GM12874 (cell line): Measurements from ENCODE around the gene PRKG2.

Experiments used
- TF ChIP-seq, protein P1 (sequence below): IDR thresholded peaks from 2 replicates; pipeline ENCODE4 v1.5.1; 2011; ENCODE audit warnings: low read depth, mild to moderate bottlenecking, control low read depth, low read length, moderate library complexity; ENCODE audit not compliant: insufficient read depth

Gene PRKG2

DNA sequence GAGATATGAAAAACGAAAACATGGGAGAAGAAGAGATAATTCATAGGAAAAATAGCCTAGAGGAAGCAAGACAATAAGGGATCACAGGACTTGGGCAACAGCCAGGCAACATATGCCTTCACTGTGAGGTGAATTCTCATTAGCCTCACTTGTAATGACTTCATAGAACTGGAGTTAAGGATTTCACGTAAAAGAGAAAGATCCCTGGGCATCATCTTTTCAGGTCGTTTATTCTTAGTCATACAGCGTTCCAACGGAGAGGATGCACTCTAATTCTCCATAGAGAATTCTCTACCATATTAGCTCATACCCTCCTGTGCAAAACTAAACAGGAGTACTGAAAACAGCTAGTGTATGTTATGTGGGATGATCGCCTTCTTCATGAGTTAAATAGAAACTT lies 1.4 kb downstream of the PRKG2 start:
- TF ChIP-seq, protein P1, sequence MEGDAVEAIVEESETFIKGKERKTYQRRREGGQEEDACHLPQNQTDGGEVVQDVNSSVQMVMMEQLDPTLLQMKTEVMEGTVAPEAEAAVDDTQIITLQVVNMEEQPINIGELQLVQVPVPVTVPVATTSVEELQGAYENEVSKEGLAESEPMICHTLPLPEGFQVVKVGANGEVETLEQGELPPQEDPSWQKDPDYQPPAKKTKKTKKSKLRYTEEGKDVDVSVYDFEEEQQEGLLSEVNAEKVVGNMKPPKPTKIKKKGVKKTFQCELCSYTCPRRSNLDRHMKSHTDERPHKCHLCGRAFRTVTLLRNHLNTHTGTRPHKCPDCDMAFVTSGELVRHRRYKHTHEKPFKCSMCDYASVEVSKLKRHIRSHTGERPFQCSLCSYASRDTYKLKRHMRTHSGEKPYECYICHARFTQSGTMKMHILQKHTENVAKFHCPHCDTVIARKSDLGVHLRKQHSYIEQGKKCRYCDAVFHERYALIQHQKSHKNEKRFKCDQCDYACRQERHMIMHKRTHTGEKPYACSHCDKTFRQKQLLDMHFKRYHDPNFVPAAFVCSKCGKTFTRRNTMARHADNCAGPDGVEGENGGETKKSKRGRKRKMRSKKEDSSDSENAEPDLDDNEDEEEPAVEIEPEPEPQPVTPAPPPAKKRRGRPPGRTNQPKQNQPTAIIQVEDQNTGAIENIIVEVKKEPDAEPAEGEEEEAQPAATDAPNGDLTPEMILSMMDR = no peak

DNA sequence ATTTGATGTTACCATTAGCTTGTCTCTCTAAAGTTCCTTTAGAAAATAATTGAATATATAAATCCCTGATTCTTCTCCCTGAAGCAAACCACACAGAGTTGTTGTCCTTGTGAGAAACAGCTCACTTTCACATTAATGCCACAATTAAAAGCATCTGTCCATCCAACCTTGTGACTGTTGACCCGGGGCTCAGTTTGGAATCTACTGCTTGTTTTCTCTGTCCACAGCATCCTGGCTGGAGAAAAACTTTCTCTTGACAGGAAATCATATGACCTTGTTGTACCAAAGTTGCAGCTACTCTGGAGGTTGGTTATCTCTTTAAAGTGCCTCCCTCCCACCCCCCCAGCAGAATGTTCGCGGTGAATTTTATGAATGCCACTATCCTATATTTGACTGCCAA lies 3.1 kb downstream of the PRKG2 start:
- TF ChIP-seq, protein P1 = no peak

DNA sequence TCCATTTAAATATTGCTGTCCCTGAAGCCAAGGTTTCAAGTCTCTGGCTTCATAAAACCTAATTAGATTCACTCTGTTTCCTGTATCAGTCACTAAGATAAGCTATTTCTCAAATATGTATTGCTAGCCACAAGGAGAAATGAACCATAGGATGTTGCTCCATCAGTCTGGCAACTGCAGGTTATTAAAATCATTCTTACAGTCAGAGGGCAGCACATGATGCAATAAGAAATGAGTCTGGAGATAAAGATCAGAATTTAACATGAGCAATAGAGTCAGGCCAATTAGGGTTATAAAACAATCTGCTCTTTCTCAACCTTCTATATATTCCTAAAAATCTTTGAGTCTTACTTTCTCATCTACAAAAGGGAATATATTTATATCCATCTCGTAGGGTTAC lies 7.2 kb downstream of the PRKG2 start:
- TF ChIP-seq, protein P1 = no peak

DNA sequence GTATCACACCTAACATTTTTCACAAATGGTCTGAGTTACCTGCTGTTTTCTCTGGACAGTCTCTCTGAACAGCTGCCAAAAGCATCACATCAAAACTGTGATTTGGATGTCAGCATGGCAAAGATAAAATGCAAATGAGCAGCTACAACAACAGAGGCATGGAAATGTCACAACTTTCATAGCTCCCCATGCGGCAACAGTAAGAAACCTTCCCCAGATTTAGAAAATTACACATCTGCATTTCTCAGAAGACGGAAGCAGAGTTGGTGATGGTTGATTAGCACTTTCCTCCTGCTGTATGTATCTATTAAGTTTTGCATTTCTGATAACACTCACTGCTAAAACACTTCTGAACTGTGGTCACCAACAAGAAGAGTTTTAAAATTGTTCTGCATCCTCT lies 9.7 kb downstream of the PRKG2 start:
- TF ChIP-seq, protein P1 = no peak

DNA sequence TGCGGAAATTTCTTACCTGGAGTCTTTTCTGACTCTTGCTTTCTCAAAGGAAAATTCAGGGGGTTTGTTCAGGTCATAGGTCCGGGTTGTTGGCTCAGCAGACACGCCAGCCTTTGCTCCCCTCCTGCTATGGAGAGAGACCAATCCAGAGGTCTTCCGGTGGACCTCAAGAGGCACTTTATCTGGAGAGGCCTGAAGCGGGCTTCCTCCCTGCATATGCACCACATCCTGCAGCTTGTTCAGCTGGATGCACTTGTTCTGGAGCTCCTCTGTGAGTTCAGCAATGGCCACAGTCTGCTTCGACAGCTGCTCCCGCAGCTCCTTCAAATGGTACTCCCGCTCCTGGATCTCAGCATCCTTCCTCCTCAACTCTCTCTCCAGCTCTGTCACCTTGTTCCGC lies 10.5 kb downstream of the PRKG2 start:
- TF ChIP-seq, protein P1 = no peak

DNA sequence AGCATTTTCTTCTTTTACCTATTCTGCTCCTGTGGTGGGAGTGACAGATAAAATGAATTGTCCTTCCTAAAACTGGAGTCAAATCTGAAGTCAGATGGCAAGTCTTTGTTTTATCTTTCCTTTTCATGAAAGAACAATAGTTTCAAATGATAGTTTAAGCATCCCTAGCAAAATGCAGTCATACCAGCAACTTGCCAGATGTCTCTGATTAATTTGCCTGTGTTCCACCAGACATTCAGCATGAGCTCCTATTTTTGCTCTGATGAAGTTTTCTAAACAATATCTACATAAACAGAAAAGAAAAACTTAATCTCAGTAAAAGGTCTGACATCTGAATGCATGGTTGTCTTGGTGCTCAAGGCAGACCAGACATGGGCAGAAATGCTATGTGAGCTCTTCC lies 15.2 kb downstream of the PRKG2 start:
- TF ChIP-seq, protein P1 = no peak

DNA sequence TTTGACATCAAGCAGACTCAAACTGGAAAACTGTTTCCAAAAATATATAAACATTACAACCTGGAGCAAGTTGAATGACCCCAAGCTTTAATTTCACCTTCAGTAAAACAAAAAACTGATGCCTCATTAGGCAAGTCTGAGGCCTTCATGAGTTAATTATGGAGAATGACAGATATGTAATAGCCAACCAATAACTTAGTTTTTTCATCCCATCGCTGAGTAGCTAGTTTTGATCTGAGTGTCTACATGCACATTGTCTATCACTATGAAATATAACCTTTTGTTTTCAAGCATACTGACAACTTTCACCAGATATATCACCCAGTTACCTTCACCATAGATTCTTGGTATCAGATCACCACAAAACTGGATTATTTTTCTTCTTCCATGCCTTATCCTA lies 16.4 kb downstream of the PRKG2 start:
- TF ChIP-seq, protein P1 = no peak
